HG03571 (cell line): ENCODE measurements around the gene EPG5.
"Not testable (repeated sequence)": the region's sequence is repeated elsewhere in the genome, so short reads cannot be mapped to it uniquely, and the experiment has no call there.

Experiments used
- ATAC-seq: cut with Tn5 transposase; IDR thresholded peaks from one replicate; pipeline ENCODE4 v1.9.1; 2021; ENCODE audit not compliant: unreplicated experiment

The EPG5 gene

GRCh38 chr18:45820106-45820745, 146.9 kb downstream of the EPG5 start:
- no peak for ATAC-seq

GRCh38 chr18:45818765-45819164, 148.4 kb downstream of the EPG5 start:
- not testable (repeated sequence) for ATAC-seq

GRCh38 chr18:45817543-45817942, 149.6 kb downstream of the EPG5 start:
- no peak for ATAC-seq

GRCh38 chr18:45814733-45815132, 152.4 kb downstream of the EPG5 start:
- not testable (repeated sequence) for ATAC-seq

GRCh38 chr18:45807144-45807543, 160.0 kb downstream of the EPG5 start:
- ATAC-seq, result not testable (repeated sequence)

- no peak for ATAC-seq
These were observed 160.9 kb downstream of the EPG5 start for GRCh38 chr18:45806226-45806625.

GRCh38 chr18:45805551-45805950, 161.6 kb downstream of the EPG5 start:
- no peak for ATAC-seq

- ATAC-seq, result no peak
These were observed 164.2 kb downstream of the EPG5 start for GRCh38 chr18:45802814-45803492.

- ATAC-seq, result no peak
These were observed 165.6 kb downstream of the EPG5 start for GRCh38 chr18:45801416-45802004.
